Dendritic cell treated with granulocyte-macrophage colony-stimulating factor and Interleukin-4, amounts not matched to agents 40 ng/mL and 50 ng/mL, for 4 days (primary cell): ENCODE results near the gene TUT4.

ENCODE experiments used
- H3K27ac Mint-ChIP-seq: one replicate; pipeline ENCODE4 v1.8.0; 2022; ENCODE audit warnings: mild to moderate bottlenecking, mixed read lengths
- H3K27me3 Mint-ChIP-seq: one replicate; pipeline ENCODE4 v1.8.0; 2022; ENCODE audit warnings: mild to moderate bottlenecking, mixed read lengths
- H3K36me3 Mint-ChIP-seq: one replicate; pipeline ENCODE4 v1.8.0; 2022; ENCODE audit warnings: low read depth, mixed read lengths
- H3K4me1 Mint-ChIP-seq: one replicate; pipeline ENCODE4 v1.8.0; 2022; ENCODE audit warnings: low read depth, mixed read lengths
- H3K4me3 Mint-ChIP-seq: one replicate; pipeline ENCODE4 v1.8.0; 2022; ENCODE audit warnings: mild to moderate bottlenecking, moderate library complexity, mixed read lengths
- H3K9me3 Mint-ChIP-seq: one replicate; pipeline ENCODE4 v1.8.0; 2022; ENCODE audit warnings: mixed read lengths
- intact Hi-C: fragments of 100-400 bp; cut with micrococcal nuclease; formaldehyde crosslinking; loops from one replicate; pipeline ENCODE4 v1.15.0; 2022

TUT4 gene

DNA sequence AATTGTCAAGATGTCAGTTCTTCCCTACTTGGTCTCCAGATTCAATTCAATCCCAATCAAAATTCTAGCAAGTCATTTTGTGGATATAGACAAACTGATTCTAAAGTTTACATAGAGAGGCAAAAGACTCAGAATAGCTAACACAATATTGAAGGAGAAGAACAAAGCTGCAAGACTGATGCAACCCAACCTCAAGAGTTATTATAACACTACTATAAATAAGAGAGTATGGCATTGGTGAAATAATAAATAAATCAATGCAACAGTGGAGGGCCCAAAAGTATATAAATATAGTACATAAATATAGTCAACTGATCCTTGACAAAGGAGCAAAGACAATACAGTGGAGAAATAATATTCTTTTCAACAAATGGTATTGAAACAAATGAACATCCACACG lies 98.8 kb downstream of the TUT4 start:
- Mint-ChIP-seq H3K4me1 (no peaks in the 10 kb centered on the region), H3K36me3 (peaks cover 24% of the 10 kb centered on the region), H3K27me3 (no peaks in the 10 kb centered on the region), H3K9me3 (no peaks in the 10 kb centered on the region), H3K4me3 (no peak overlapping the region), H3K27ac (no peak overlapping the region)
- intact Hi-C loops: no loop called here

GRCh38 chr1:52444463-52444862 lies 108.4 kb downstream of the TUT4 start:
- intact Hi-C loops: no loop called here
- peaks cover 41% of the 10 kb centered on the region for H3K36me3 Mint-ChIP-seq

GRCh38 chr1:52439976-52440375 lies 112.9 kb downstream of the TUT4 start:
- intact Hi-C loops: no loop called here
- no peaks in the 10 kb centered on the region for H3K27me3 Mint-ChIP-seq
- H3K4me1 Mint-ChIP-seq: peaks cover 5% of the 10 kb centered on the region
- H3K9me3 Mint-ChIP-seq: no peaks in the 10 kb centered on the region
- no peak overlapping the region for H3K4me3 Mint-ChIP-seq
- H3K36me3 Mint-ChIP-seq: peaks cover 47% of the 10 kb centered on the region
- no peak overlapping the region for H3K27ac Mint-ChIP-seq

More at GRCh38 chr1:52444463-52444862, 108.4 kb downstream of the TUT4 start:
- H3K4me1 Mint-ChIP-seq: peaks cover 5% of the 10 kb centered on the region
- H3K9me3 Mint-ChIP-seq: no peaks in the 10 kb centered on the region
- H3K27ac Mint-ChIP-seq: no peak overlapping the region
- H3K4me3 Mint-ChIP-seq: no peak overlapping the region
- H3K27me3 Mint-ChIP-seq: no peaks in the 10 kb centered on the region

DNA sequence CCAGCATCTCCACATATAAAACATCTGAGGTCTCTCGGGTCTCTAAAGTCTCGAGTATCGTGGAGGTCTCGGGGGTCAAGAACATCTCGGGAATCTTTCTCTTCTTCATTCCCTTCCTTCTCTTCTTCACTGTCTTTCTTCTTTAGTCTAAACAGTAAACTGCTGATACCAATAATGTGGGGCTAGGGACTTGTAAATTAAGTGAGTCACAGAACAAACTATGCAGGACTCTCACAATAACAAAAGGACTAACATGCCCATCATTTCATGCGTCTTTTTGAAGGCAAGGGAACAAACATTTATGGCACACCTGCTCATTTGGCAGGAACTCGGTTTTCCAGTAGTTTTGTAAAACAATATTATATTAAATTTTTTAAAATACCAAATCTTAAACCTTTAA lies 116.1 kb downstream of the TUT4 start:
- no peak overlapping the region for H3K4me3 Mint-ChIP-seq
- H3K36me3 Mint-ChIP-seq: peaks cover 44% of the 10 kb centered on the region
- peaks cover 5% of the 10 kb centered on the region for H3K4me1 Mint-ChIP-seq
- intact Hi-C loops: no loop called here
- H3K27ac Mint-ChIP-seq: no peak overlapping the region
- H3K9me3 Mint-ChIP-seq: no peaks in the 10 kb centered on the region
- H3K27me3 Mint-ChIP-seq: no peaks in the 10 kb centered on the region

- Mint-ChIP-seq H3K36me3 (peaks cover 41% of the 10 kb centered on the region), H3K27ac (no peak overlapping the region), H3K4me1 (peaks cover 5% of the 10 kb centered on the region), H3K27me3 (no peaks in the 10 kb centered on the region), H3K9me3 (no peaks in the 10 kb centered on the region), H3K4me3 (no peak overlapping the region)
- intact Hi-C loops: no loop called here
These were observed 117.2 kb downstream of the TUT4 start for GRCh38 chr1:52435650-52436049.

DNA sequence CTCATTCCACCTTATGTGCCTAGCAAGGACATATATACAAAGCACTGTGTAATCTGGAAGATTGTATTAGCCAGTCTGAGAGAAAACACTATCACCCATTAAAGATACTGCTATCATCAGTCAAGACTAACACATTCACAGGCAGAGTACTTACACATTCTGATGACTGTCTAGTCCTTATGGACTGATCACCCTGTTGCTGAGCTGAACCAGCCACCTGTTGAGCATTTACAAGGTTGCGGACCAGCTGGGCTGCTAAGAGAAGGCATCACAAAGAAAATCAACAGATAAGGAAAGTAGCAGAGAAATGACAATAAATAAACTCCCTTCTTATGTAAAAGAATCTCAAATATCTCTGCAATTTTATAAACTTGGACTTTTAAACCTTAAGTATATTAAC lies 117.7 kb downstream of the TUT4 start:
- Mint-ChIP-seq H3K27ac (no peak overlapping the region), H3K9me3 (no peaks in the 10 kb centered on the region), H3K4me1 (peaks cover 5% of the 10 kb centered on the region), H3K27me3 (no peaks in the 10 kb centered on the region), H3K4me3 (no peak overlapping the region), H3K36me3 (peaks cover 41% of the 10 kb centered on the region)
- intact Hi-C loops: no loop called here

DNA sequence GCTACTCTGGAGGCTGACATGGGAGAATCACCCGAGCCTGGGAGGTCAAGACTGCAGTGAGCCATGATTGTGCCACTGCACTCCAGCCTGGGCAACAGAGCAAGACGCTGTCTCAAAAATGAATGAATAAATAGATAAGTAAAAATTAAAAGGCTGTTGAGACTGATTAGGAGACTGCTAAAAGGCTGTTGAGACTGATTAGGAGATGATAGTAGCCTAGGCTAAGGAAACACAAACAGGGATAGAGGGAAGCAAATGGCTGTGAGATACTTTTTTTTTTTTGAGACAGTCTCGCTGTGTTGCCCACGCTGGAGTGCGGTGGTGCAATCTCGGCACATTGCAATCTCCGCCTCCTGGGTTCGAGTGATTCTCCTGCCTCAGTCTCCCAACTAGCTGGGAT lies 120.1 kb downstream of the TUT4 start:
- no peaks in the 10 kb centered on the region for H3K27me3 Mint-ChIP-seq
- peaks cover 42% of the 10 kb centered on the region for H3K36me3 Mint-ChIP-seq
- no peak overlapping the region for H3K4me3 Mint-ChIP-seq
- intact Hi-C loops: no loop called here
- no peaks in the 10 kb centered on the region for H3K9me3 Mint-ChIP-seq
- no peaks in the 10 kb centered on the region for H3K4me1 Mint-ChIP-seq
- no peak overlapping the region for H3K27ac Mint-ChIP-seq

GRCh38 chr1:52427152-52427551 lies 125.7 kb downstream of the TUT4 start:
- no peak overlapping the region for H3K4me3 Mint-ChIP-seq
- no peaks in the 10 kb centered on the region for H3K9me3 Mint-ChIP-seq
- intact Hi-C loops: no loop called here
- no peaks in the 10 kb centered on the region for H3K27me3 Mint-ChIP-seq
- H3K27ac Mint-ChIP-seq: no peak overlapping the region
- peaks cover 57% of the 10 kb centered on the region for H3K36me3 Mint-ChIP-seq
- H3K4me1 Mint-ChIP-seq: peaks cover 12% of the 10 kb centered on the region

DNA sequence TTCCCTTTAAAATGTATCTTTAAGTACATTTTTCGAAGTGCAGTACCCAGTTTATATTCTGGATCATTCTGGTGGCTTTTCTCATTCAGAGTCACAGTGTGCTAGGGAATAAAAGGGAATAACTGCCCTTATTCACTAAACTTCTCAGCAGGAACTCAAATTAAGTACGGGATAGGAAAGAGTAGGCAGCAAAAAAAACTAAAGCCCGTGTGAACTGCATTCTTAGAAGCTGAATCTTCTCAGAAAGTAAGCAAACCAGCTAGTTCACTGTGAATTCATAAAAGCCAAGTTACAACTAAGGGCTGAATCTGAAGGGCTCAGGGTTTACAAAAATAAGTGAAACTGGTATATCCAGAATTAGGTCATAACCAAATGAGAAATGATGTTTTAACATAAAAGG lies 126.5 kb downstream of the TUT4 start:
- peaks cover 52% of the 10 kb centered on the region for H3K36me3 Mint-ChIP-seq
- H3K4me1 Mint-ChIP-seq: peaks cover 12% of the 10 kb centered on the region
- H3K27ac Mint-ChIP-seq: no peak overlapping the region
- H3K27me3 Mint-ChIP-seq: no peaks in the 10 kb centered on the region
- no peak overlapping the region for H3K4me3 Mint-ChIP-seq
- intact Hi-C loops: no loop called here
- H3K9me3 Mint-ChIP-seq: no peaks in the 10 kb centered on the region

DNA sequence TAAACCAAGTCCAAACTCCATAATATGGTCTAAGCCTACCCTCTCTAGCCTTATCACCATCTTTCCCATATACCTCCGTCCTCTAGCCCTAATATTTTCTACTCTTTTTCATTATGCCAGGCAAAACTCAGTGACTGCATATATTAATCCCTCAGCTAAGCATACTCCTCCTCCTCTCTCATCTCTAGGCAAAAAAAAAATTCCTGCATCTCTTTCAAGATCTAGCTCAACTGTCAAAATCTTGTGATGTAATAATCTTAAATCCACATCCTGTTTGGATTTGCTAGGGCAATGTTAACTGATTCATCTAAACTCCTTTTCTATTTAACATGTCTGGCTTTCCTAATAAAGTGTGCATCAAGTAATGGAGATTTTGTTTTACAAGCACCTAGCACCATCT lies 128.1 kb downstream of the TUT4 start:
- peaks cover 41% of the 10 kb centered on the region for H3K36me3 Mint-ChIP-seq
- no peaks in the 10 kb centered on the region for H3K27me3 Mint-ChIP-seq
- H3K9me3 Mint-ChIP-seq: no peaks in the 10 kb centered on the region
- no peak overlapping the region for H3K4me3 Mint-ChIP-seq
- peaks cover 12% of the 10 kb centered on the region for H3K4me1 Mint-ChIP-seq
- no peak overlapping the region for H3K27ac Mint-ChIP-seq
- intact Hi-C loops: no loop called here

- Mint-ChIP-seq H3K27me3 (no peaks in the 10 kb centered on the region), H3K36me3 (peaks cover 47% of the 10 kb centered on the region), H3K27ac (no peak overlapping the region), H3K4me3 (no peak overlapping the region), H3K4me1 (peaks cover 12% of the 10 kb centered on the region), H3K9me3 (no peaks in the 10 kb centered on the region)
- intact Hi-C loops: no loop called here
These were observed 128.7 kb downstream of the TUT4 start for GRCh38 chr1:52424231-52424636.

DNA sequence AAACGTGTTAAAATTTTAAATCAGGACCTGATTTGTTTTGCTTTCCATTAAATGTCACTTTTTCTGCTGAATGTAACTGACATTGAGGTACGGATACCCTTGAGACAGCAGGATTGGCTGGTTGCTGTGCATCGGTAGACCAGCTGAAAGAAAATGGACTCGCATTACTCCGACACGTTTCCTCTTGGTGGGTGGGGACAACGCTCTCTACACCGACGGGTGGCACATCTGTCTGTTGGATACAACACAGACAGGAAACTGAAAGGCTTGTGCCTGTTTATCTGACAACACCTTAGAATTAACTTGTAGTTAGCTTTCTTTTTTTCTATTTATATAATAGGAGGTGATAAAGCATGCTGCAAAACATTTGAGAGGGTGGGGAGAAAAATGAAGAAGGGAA lies 129.1 kb downstream of the TUT4 start:
- intact Hi-C loops: no loop called here
- no peak overlapping the region for H3K4me3 Mint-ChIP-seq
- no peaks in the 10 kb centered on the region for H3K27me3 Mint-ChIP-seq
- peaks cover 51% of the 10 kb centered on the region for H3K36me3 Mint-ChIP-seq
- H3K4me1 Mint-ChIP-seq: peaks cover 12% of the 10 kb centered on the region
- no peak overlapping the region for H3K27ac Mint-ChIP-seq
- no peaks in the 10 kb centered on the region for H3K9me3 Mint-ChIP-seq

GRCh38 chr1:52423055-52423454 lies 129.8 kb downstream of the TUT4 start:
- intact Hi-C loops: no loop called here
- no peak overlapping the region for H3K4me3 Mint-ChIP-seq
- H3K9me3 Mint-ChIP-seq: no peaks in the 10 kb centered on the region
- H3K27ac Mint-ChIP-seq: no peak overlapping the region
- H3K27me3 Mint-ChIP-seq: no peaks in the 10 kb centered on the region
- H3K36me3 Mint-ChIP-seq: peaks cover 58% of the 10 kb centered on the region
- H3K4me1 Mint-ChIP-seq: peaks cover 12% of the 10 kb centered on the region

DNA sequence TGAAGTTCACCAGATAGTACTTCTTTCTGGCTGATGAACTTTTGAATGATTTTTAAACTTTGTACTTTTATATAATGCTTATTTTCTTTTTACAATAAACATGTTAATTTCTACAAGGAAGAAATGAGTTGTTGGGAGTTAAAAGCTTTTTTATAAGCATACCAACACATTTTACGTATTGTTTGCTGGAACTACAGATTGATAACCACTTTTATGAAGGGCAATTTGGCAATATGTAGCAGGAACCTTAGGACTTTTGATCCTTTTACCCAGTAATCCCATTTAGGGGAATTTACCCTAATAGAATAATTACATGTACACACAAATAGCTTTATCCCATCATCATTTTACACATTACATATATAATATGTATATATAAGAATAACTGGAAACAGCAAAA lies 132.2 kb downstream of the TUT4 start:
- no peak overlapping the region for H3K4me3 Mint-ChIP-seq
- H3K27me3 Mint-ChIP-seq: no peaks in the 10 kb centered on the region
- no peaks in the 10 kb centered on the region for H3K9me3 Mint-ChIP-seq
- peaks cover 9% of the 10 kb centered on the region for H3K4me1 Mint-ChIP-seq
- peaks cover 69% of the 10 kb centered on the region for H3K36me3 Mint-ChIP-seq
- no peak overlapping the region for H3K27ac Mint-ChIP-seq
- intact Hi-C loops: no loop called here

DNA sequence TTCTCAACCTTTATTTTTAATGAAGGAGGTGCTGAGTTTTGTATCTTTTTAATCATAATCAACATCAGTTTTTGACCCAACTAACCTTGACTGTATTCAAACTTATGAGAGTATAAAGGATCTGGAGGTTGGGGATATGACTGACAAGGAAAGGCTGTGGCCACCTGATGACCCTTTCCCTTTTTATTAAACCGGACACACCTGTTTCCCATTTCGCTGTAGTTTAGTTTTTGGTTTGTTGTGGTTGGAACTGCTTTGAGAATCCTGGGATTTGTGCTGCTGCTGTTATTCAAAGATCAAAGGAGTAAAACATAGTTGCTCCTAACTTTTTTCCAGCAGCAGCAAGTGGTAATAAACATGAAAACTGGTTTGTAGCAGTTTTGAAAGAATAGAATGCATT lies 136.1 kb downstream of the TUT4 start:
- peaks cover 81% of the 10 kb centered on the region for H3K36me3 Mint-ChIP-seq
- H3K27ac Mint-ChIP-seq: no peak overlapping the region
- intact Hi-C loops: no loop called here
- H3K27me3 Mint-ChIP-seq: no peaks in the 10 kb centered on the region
- H3K4me3 Mint-ChIP-seq: no peak overlapping the region
- no peaks in the 10 kb centered on the region for H3K4me1 Mint-ChIP-seq
- no peaks in the 10 kb centered on the region for H3K9me3 Mint-ChIP-seq
